Stimulated activated naive CD8-positive, alpha-beta T cell treated with anti-CD3 and anti-CD28 coated beads, Interleukin-15, amount 100 ng/mL, for 72 hours (primary cell): ENCODE measurements around the gene HID1.
"Not testable (repeated sequence)": the region's sequence is repeated elsewhere in the genome, so short reads cannot be mapped to it uniquely, and the experiment has no call there.

Experiments
- ATAC-seq: fragments of 150-1000 bp; cut with Tn5 transposase; 2 replicates; pipeline ENCODE4 v1.10.0; 2021; ENCODE audit warnings: mild to moderate bottlenecking, moderate library complexity
- DNase-seq, 2 donors: peaks; one replicate each; pipeline ENCODE4 v3.0.0; 2021 to 2022
- H3K27ac Mint-ChIP-seq, 2 donors: one replicate each; pipeline ENCODE4 v1.8.0; 2022; ENCODE audit warnings: mild to moderate bottlenecking in 2 of 2, mixed read lengths in 2 of 2, moderate library complexity in 2 of 2
- H3K27me3 Mint-ChIP-seq: one replicate; pipeline ENCODE4 v1.8.0; 2022; ENCODE audit warnings: mixed read lengths
- H3K4me1 Mint-ChIP-seq: one replicate; pipeline ENCODE4 v1.8.0; 2022; ENCODE audit warnings: mild to moderate bottlenecking, mixed read lengths
- H3K4me3 Mint-ChIP-seq, 2 donors: one replicate each; pipeline ENCODE4 v1.8.0; 2022; ENCODE audit warnings: mild to moderate bottlenecking in 2 of 2, mixed read lengths in 2 of 2, moderate library complexity in 1 of 2
- H3K9me3 Mint-ChIP-seq, 2 donors: one replicate each; pipeline ENCODE4 v1.8.0; 2022; ENCODE audit warnings: mixed read lengths in 2 of 2

HID1 gene

DNA sequence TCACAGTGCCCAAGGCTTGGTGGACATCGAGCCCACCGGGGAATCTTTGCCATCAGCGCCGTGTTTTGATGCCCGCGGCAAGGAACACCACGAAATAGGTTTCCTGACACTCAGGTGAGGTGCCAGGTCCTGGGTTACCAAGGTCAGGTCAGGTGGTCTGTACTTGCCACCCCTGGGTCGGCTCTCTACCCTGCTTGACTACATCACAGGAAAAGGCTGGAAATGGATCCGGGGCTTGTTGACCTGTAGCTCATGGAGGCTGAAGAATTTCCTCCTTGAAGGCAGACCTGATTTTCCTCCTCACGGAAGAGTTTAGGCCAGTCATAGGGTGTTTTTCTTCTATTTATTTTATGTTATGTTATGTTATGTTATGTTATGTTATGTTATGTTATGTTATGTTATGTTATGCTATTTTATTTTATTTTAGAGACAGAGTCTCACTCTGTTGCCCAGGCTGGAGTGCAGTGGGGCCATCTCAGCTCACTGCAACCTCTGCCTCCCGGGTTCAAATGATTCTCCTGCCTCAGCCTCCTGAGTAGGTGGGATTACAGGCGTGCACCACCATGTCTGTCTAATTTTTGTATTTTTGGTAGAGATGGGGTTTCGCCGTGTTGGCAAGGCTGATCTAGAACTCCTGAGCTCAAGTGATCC lies 10.2 kb upstream of the HID1 start:
- not testable (repeated sequence) for H3K9me3 Mint-ChIP-seq, ATAC-seq, H3K27ac Mint-ChIP-seq, DNase-seq
- peaks cover 23% of the 10 kb centered on the region for H3K4me1 Mint-ChIP-seq
- H3K27me3 Mint-ChIP-seq = peaks cover 21% of the 10 kb centered on the region
- peak overlapping the region; percentile 84 to 88 for H3K4me3 Mint-ChIP-seq

DNA sequence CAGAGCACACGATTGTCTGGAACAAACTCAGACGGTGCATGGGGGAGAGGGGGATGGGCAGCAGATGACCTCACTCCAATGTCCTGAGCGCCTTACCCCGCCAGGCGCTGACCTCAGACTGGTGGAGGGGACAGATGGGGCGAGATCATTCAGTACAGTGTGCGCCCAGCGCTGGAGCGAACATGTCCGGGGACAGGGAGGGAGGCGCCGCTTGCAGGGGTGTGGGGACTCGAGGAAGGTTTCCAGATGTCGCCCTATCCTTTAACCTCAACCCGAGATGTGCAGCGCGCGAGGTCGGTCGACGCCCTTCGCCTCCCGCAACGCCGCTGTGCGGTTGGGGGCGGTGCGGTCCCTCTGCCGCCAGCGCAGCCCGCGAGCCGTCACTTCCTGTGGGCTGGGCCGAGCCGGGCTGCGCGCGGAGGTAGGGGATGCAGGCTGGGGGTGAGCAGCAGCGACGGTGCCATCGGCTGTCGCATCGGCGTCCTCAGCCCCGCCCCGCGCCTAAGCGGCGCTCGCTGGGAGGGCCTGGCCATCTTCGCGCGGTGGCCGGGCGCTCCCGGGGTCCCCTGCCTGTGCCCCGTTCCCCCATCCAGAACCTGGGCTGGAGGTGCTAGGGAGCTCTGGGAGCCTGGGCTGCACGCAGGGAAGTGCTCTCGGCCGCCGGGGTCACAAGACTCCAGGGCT lies 9.6 kb upstream of the HID1 start:
- H3K9me3 Mint-ChIP-seq = no peaks in the 10 kb centered on the region
- DNase-seq (peak; percentile 71 to 80), ATAC-seq (peak; percentile 98)
- H3K27me3 Mint-ChIP-seq = peaks cover 21% of the 10 kb centered on the region
- H3K27ac Mint-ChIP-seq = peak overlapping the region in 1 of 2 donors; percentile 42
- H3K4me1 Mint-ChIP-seq = peaks cover 21% of the 10 kb centered on the region
- peak overlapping the region; percentile 84 to 88 for H3K4me3 Mint-ChIP-seq

DNA sequence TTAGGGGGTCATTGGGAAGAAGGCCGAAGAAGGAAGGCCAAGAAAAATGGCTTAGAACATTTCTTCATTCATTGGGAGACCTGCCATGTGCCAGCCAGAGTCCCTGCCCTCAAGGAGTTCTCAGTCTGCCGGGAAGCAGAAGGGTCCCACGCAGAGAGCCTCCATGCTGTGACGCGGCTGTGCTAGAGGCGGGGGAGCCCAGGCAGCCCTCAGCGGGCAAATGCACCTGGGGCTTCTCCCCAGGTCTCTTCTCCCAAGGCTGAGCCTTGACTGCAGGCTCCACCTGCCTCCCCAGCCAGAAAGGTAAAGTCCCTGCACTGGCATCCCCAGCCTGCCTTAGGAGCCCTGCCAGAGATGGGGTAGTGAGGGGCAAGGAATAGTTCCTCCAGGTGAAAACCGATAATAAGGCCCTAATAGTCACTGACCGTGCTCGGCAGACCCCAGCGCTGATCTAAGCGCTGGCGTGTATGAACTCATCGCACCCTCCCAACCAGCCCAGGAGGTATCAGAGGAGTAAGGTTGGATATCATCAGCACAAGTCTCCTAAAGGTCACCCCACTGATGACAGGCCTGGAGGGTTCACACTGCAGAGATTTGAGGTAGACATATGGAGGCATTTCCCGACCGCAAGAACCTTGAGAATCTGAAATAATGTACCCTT lies 8.9 kb upstream of the HID1 start:
- peak overlapping the region; percentile 84 to 88 for H3K4me3 Mint-ChIP-seq
- H3K27ac Mint-ChIP-seq = no peak overlapping the region
- no peak for DNase-seq
- peak; percentile 58 for ATAC-seq
- peaks cover 14% of the 10 kb centered on the region for H3K4me1 Mint-ChIP-seq
- H3K9me3 Mint-ChIP-seq = no peaks in the 10 kb centered on the region
- peaks cover 14% of the 10 kb centered on the region for H3K27me3 Mint-ChIP-seq

DNA sequence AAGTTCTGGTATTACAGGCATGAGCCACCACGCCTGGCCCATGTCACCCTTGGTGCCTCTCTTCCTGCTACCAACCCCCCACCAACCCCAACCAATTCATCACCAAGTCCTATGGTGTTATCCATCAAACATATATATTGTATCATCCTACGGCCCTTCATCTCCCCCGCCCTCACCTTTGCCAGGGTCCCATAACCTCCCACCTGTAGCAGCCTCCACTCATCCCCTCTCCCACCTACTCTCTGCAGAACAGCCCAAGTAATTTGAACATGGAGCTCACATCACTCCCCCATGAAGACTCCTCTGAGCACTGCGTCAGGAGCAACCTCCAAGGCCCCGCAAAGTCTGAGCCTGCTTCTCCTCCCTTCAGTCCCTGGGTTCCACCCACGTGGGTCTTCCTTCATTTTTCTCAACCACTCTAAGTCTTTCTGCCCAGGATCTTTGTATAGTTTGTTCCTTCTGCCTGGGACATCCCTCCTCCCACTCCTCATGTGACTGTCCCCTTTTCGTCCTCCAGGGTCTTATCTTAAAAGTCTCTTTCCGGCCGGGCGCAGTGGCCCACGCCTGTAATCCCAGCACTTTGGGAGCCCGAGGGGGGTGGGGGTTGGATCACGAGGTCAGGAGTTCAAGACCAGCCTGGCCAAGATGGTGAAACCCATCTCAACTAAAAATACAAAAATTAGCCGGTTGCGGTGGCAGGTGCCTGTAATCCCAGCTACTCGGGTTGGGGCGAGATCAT lies 7.0 kb upstream of the HID1 start:
- no peak overlapping the region for H3K27ac Mint-ChIP-seq
- DNase-seq (no peak), ATAC-seq (no peak)
- H3K4me1 Mint-ChIP-seq = peaks cover 12% of the 10 kb centered on the region
- H3K9me3 Mint-ChIP-seq = no peaks in the 10 kb centered on the region
- H3K4me3 Mint-ChIP-seq = no peak overlapping the region
- peaks cover 4% of the 10 kb centered on the region for H3K27me3 Mint-ChIP-seq

DNA sequence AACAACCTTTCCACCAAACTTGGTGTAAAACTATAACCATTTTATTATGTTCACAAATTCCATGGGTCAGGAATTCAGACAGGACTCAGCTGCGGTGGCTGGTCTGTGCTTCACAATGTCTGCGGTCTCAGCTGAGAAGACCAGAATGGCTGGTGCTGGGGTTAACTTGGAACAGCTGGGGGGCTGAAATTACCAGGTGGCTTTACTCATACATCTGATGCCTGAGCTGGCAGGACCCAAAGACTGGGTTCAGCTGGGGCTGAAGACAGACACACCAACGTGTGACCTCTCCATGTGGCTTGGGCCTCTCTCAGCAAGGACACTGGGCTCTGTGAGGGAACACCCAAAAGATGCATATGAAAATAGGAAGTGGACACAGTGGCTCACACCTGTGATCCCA lies 5.7 kb upstream of the HID1 start:
- H3K9me3 Mint-ChIP-seq = no peaks in the 10 kb centered on the region
- no peak for DNase-seq
- H3K27me3 Mint-ChIP-seq = peaks cover 12% of the 10 kb centered on the region
- H3K27ac Mint-ChIP-seq = no peak overlapping the region
- peaks cover 13% of the 10 kb centered on the region for H3K4me1 Mint-ChIP-seq
- ATAC-seq = no peak
- H3K4me3 Mint-ChIP-seq = no peak overlapping the region

DNA sequence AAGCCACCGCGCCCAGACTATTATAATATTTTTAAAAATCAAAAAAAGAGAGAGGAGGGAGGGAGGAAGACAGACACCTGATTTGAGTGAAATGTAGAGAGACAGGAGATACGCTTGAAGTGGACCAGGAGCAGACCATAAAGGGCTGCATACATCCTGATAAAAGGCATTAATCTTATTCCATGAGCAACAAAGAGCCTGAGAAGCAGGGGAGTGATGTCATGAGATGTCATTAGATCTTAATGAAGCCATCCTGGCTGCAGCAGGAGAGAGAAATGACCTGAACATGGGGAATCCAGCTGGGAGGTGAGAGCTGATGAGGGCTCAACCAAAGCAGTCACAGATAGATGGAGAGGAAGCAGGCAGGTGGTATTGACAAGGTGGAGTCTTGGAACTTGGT lies 5.2 kb upstream of the HID1 start:
- H3K27ac Mint-ChIP-seq = no peak overlapping the region
- no peaks in the 10 kb centered on the region for H3K9me3 Mint-ChIP-seq
- H3K4me3 Mint-ChIP-seq = no peak overlapping the region
- H3K4me1 Mint-ChIP-seq = peaks cover 17% of the 10 kb centered on the region
- no peak for ATAC-seq
- DNase-seq = no peak
- peaks cover 17% of the 10 kb centered on the region for H3K27me3 Mint-ChIP-seq

DNA sequence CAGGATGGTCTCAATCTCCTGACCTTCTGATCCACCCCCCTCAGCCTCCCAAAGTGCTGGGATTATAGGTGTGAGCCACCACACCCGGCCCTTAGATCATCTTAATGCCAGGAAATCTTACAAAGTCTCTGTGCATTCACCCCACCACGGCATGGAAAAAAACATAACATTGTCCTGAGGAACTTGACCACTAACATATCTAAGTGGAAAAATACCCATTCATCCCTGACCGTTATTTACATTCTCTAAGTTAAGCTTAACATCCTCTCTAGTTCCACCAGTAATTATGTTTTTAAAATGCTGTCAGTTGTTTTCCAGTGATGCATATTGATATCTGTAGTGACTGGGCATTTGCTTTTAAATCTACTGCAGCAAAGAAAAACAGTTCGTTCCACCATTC lies 3.4 kb upstream of the HID1 start:
- no peak for ATAC-seq
- no peak overlapping the region for H3K27ac Mint-ChIP-seq

DNA sequence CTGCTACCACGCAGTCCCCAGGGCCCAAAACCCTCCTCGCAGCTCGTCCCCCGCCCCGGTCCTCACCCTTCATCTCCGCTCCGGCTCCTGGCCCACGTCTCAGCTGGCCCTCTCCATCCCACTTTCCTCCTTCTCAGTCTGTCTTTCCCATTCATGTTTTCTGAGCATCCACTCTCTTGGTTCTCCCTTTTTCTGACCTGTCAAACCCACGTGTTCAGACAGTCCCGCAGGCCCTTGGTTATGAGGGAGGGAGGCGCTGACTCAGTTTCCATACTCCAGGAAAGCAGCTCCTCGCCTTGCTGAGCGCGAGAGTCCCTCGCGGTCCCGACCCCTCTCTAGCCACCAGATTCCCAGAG lies 392 bp upstream of the HID1 start:
- no peaks in the 10 kb centered on the region for H3K9me3 Mint-ChIP-seq
- H3K4me3 Mint-ChIP-seq = peak overlapping the region; percentile 86 to 88
- ATAC-seq = no peak
- peaks cover 15% of the 10 kb centered on the region for H3K4me1 Mint-ChIP-seq
- peaks cover 31% of the 10 kb centered on the region for H3K27me3 Mint-ChIP-seq
- peak overlapping the region in 1 of 2 donors; percentile 8 for H3K27ac Mint-ChIP-seq
- DNase-seq = no peak

More for the DNA sequence above, 3.4 kb upstream of the HID1 start:
- no peak for DNase-seq
- Mint-ChIP-seq H3K27me3 (peaks cover 29% of the 10 kb centered on the region), H3K9me3 (no peaks in the 10 kb centered on the region), H3K4me3 (no peak overlapping the region), H3K4me1 (peaks cover 17% of the 10 kb centered on the region)

DNA sequence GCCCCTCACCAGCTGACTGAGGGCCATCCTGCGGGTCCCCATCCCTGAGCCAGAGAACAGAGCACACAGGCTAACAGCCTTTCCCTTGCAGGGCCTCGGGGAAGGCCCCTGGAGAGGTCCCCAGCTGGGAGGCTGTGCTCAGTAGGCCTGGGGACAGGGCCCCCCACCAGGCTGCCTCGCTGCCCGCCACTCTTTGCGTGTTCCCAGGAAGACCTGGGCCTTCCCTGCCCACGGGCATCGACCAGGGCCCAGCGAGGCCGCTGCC lies 785 bp downstream of the HID1 start:
- Mint-ChIP-seq H3K27me3 (peaks cover 31% of the 10 kb centered on the region), H3K27ac (no peak overlapping the region), H3K9me3 (no peaks in the 10 kb centered on the region), H3K4me1 (peaks cover 15% of the 10 kb centered on the region), H3K4me3 (peak overlapping the region; percentile 86 to 88)
- peak; percentile 32 for ATAC-seq
- DNase-seq = no peak

DNA sequence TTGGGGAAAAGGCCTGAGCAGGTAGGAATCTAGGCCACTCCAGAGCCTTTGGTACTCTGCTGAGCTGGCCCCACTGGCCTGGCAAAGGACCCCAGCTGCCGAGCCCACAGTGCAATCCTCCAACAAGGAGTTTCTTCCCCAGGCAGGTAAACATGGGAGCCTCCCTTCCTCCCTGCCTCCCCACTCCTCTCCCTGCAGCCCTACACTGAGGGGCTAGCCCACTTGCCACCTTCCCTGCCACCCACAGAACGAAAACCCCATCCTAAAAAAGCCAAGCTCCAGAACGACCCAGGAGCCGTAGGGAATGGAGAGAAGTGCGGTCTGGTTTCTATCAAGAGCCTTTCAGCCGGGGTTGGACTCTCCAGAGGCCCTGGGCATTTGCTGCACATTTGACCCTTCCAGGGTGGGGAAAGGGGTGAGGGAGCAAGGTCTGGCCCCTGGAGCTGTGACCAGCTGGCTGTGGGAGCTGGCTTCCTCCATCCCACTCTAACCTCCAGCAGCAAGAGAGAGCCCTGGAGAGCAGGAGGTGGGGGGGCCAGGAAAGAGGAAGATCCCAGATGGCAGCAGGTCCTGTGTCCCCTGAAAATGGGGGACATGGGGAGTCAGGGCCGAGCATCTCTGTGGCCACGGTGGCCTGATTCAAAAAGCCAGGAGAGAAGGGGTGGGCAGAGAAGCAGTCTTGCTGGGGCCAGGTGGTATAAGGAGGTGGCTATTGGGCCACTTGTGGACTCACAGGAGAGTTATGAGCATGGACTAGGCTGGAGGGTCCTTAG lies 1.3 kb downstream of the HID1 start:
- ATAC-seq (no peak), DNase-seq (no peak)
- Mint-ChIP-seq H3K4me1 (peaks cover 15% of the 10 kb centered on the region), H3K9me3 (no peaks in the 10 kb centered on the region), H3K4me3 (peak overlapping the region; percentile 86 to 88), H3K27ac (peak overlapping the region in 1 of 2 donors; percentile 14), H3K27me3 (peaks cover 31% of the 10 kb centered on the region)

DNA sequence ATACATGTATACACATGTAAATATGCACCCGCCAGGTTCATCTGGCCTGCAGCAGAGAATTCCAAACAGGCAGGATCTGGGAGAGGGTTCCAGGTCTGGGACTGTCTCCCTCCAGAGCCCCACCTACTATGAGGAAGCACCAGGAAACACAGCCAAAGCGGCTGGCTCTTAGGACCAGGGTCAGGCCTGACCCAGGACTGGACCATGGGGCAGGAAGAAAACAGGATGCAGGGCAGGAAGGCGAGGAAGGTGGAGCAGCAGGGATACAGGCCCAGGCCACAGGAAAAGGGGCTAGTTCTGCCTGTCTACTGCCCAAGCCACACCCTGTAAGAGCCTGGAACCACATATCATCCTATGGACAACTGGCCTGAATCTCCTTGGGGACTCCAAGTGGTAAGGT lies 2.2 kb downstream of the HID1 start:
- Mint-ChIP-seq H3K4me1 (peaks cover 15% of the 10 kb centered on the region), H3K4me3 (no peak overlapping the region), H3K27ac (no peak overlapping the region), H3K27me3 (peaks cover 31% of the 10 kb centered on the region), H3K9me3 (no peaks in the 10 kb centered on the region)
- no peak for DNase-seq
- ATAC-seq = no peak

DNA sequence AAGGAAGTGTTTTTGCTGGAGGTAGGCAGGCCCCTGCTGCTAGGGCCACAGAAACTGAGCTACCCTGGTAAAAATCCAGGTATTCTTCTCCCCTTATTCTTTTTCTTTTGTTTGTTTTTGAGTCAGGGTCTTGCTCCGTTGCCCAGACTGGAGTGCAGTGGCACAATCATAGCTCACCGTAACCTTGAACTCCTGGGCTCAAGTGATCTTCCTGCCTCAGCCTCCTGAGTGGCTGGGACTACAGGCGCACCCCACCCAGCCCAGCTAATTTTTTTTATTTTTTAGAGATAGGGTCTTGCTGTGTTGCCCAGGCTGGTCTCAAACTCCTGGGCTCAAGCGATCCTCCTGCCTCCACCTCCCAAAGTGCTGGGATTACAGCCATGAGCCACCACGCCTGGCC lies 3.1 kb downstream of the HID1 start:
- not testable (repeated sequence) for H3K9me3 Mint-ChIP-seq, ATAC-seq, H3K27ac Mint-ChIP-seq, DNase-seq, H3K4me3 Mint-ChIP-seq
- Mint-ChIP-seq H3K4me1 (peaks cover 15% of the 10 kb centered on the region), H3K27me3 (peaks cover 26% of the 10 kb centered on the region)

DNA sequence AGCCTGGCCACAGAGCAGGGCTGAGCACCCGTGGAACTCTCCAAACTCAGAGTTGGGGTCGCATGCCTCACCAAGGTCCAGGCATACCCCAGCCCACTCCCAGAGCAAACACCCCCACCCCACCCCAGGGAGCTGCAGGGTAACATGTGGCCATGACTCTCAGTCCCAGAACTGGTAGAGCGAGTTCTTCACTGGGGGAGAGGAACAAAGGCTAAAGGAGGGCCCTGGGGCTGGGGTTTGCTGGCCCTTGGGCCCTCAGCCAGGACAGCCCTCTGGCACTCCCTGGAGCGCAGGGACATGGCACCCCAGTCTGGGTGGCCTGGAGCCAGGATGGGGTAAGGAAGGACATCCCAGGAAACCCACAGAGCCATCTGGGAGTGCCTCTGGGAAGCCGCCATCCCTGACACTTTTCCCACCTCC lies 4.2 kb downstream of the HID1 start:
- DNase-seq = no peak
- Mint-ChIP-seq H3K9me3 (no peaks in the 10 kb centered on the region), H3K4me3 (no peak overlapping the region), H3K4me1 (peaks cover 15% of the 10 kb centered on the region), H3K27me3 (peaks cover 19% of the 10 kb centered on the region), H3K27ac (no peak overlapping the region)
- ATAC-seq = no peak

DNA sequence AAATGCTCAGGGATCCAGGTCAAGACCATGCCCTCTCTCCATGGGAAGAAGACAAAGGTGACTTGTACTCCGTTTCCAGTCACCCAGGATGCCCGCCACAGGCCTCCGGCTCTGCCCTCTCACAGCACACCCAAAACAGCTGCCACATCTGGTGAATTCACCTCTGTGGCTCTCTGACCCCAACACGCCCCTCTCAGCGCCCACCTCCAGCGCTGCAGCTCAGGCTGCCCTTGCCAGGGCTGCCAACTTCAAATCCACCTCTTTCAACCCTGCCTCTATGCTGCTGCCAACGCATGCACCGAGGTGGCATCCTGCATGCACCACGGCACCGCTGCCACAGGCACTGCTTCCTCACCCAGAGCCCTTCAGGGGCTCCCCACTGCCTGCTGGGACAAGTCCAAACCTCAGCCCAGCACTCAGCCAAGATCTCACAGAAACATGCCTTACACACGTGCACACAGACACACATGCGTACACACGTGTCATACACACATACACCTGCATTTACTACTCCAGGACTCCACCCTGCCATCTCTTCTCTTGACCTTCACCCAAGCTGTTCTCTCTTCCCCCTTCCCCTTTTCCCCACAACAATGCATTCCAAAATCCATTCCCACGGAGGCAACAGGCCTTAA lies 7.5 kb downstream of the HID1 start:
- Mint-ChIP-seq H3K9me3 (no peaks in the 10 kb centered on the region), H3K27ac (peak overlapping the region in 1 of 2 donors; percentile 40), H3K4me1 (peaks cover 11% of the 10 kb centered on the region), H3K4me3 (no peak overlapping the region), H3K27me3 (no peaks in the 10 kb centered on the region)
- DNase-seq (no peak), ATAC-seq (no peak)

DNA sequence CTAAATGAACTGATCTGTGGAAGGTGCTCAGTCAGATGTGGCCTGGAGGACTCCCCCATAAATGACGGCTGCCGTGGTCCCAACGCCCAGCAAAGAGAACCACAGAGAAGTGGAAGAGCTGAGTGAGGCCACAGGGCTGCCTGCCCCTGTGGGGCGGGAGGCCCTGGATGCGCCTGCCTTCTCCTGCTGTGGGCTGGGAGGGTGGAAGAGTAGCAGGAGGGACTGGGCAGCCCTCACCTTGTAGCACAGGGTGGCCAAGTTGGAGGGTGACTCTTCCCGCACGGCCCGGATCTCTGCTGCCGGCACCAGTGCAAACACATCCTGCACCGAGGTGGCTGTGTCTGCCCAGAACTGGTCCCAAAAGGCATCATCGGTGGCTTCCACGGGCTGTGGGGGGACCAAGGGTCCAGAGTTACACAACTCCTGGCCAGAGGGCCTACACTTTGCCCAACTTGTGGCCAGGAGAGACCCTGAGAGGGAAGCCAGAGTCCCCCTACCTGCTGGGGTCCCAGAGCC lies 8.3 kb downstream of the HID1 start:
- ATAC-seq = no peak
- Mint-ChIP-seq H3K9me3 (no peaks in the 10 kb centered on the region), H3K27me3 (no peaks in the 10 kb centered on the region), H3K4me1 (peaks cover 11% of the 10 kb centered on the region), H3K4me3 (no peak overlapping the region), H3K27ac (no peak overlapping the region)
- DNase-seq = no peak
